ENCODE measurements around the gene RING1. TPM values are rescaled to one million over a fixed set of nuclear protein-coding genes. Genes with fewer than 3 reads are reported as not detected.

RING1 gene
- total RNA-seq, result 10 to 100 TPM; 10.9 to 20.6 (median 13.9) TPM

DNA sequence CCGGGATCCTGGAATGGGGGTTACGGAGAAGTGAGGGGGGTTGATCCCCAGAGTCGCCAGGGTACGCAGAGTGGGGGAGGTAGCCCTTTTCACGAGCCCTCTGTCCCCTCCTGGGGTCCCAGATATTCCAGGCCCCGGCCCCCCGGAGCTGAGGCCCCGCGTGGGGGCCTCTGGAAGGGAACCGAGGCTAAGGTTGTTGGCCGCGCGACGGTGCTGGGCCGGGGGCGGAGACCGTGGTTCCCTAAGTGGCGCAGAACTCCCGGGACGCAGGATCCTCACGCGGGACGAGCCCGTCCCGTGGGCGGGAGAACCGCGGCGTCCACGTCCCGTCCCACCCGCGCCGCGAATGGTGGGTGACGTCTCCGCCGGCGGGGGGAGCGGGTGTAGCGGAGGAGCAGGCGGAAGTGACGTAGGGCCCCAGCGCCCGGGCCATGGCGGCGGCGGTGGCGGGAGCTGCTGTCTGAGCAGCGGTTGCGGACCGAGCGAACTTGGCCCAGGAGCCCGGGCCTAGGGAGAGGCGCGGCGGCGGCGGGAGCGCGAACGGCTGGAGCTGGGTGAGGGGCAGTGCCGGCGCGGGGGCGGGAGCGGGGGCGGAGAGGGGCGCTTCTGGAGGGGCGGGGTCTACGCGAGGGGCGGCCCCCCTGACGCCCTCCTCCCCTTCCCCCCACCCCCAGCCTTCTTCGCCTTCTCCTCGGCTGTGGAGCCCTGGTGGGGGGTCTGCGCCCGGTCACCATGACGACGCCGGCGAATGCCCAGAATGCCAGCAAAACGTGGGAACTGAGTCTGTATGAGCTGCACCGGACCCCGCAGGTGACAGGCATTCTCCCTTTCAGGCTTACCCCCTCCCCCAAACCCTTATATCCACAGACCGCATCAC, at the start of gene RING1:
Gene RING1 (plus strand): TSS at position 410 of the 877 bp plus-strand sequence. CDS start 323 bp downstream, at position 733.
- Histone ChIP-seq H3K36me3 (peaks cover 4 to 38% (median 10%) of the 10 kb centered on the region in 3 donors), H3K27ac (peak within 1 kb of the TSS; percentile 96 to 98 (median 96)), H3K27me3 (peaks cover 0 to 5% (median 0%) of the 10 kb centered on the region in 4 donors), H3K4me3 (peak within 1 kb of the TSS; percentile 84 to 91 (median 86)), H3K4me1 (peaks cover 35 to 73% (median 36%) of the 10 kb centered on the region in 3 donors), H3K9me3 (no peaks in the 10 kb centered on the region)
- no peak for DNase-seq
- TF ChIP-seq, protein P1, sequence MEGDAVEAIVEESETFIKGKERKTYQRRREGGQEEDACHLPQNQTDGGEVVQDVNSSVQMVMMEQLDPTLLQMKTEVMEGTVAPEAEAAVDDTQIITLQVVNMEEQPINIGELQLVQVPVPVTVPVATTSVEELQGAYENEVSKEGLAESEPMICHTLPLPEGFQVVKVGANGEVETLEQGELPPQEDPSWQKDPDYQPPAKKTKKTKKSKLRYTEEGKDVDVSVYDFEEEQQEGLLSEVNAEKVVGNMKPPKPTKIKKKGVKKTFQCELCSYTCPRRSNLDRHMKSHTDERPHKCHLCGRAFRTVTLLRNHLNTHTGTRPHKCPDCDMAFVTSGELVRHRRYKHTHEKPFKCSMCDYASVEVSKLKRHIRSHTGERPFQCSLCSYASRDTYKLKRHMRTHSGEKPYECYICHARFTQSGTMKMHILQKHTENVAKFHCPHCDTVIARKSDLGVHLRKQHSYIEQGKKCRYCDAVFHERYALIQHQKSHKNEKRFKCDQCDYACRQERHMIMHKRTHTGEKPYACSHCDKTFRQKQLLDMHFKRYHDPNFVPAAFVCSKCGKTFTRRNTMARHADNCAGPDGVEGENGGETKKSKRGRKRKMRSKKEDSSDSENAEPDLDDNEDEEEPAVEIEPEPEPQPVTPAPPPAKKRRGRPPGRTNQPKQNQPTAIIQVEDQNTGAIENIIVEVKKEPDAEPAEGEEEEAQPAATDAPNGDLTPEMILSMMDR (IDR thresholded peaks at IDR 0.05), result peak in 1 of 6 experiments; percentile 3
- peak in 3 of 4 donors; percentile 97 to 99 (median 98) for TF ChIP-seq POLR2A (IDR thresholded peaks at IDR 0.05)
- 0 to 2% methylated on average over 5 to 11 of the region's 86 CpGs for WGBS, 2 donors
- intact Hi-C loops (cut with DNase I), result no loop called here

DNA sequence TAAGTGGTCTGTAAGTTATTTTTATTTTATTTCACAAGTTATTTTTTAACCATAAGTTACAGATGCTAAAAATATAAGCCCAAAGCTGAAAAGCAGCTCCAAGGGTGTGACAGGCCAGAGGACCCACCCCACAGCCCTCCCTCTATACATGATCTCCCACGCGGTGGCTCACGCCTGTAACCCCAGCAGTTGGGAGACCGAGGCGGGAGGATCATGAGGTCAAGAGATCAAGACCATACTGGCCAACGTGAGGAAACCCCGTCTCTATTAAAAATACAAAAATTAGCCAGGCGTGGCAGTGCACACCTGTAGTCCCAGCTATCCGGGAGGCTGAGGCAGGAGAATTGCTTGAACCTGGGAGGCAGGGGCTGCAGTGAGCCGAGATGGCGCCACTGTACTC, 48.2 kb upstream of the RING1 start:
- WGBS, 2 donors, result 84 to 93% methylated on average over 8 to 11 of the region's 11 CpGs
- Histone ChIP-seq H3K36me3 (no peaks in the 10 kb centered on the region), H3K4me1 (peaks cover 8 to 22% (median 13%) of the 10 kb centered on the region in 3 donors), H3K27ac (peak overlapping the region in 2 of 4 donors; percentile 77 to 78), H3K27me3 (no peaks in the 10 kb centered on the region), H3K9me3 (no peaks in the 10 kb centered on the region), H3K4me3 (no peak overlapping the region)
- DNase-seq, result no peak
- intact Hi-C loops (cut with DNase I), result loop anchor here (5.0 kb wide), 1 partner anchor 87 kb away; no protein-coding TSS in a partner anchor
- TF ChIP-seq, protein P1 (IDR thresholded peaks at IDR 0.05), result no peak
- TF ChIP-seq POLR2A (IDR thresholded peaks at IDR 0.05), result no peak

DNA sequence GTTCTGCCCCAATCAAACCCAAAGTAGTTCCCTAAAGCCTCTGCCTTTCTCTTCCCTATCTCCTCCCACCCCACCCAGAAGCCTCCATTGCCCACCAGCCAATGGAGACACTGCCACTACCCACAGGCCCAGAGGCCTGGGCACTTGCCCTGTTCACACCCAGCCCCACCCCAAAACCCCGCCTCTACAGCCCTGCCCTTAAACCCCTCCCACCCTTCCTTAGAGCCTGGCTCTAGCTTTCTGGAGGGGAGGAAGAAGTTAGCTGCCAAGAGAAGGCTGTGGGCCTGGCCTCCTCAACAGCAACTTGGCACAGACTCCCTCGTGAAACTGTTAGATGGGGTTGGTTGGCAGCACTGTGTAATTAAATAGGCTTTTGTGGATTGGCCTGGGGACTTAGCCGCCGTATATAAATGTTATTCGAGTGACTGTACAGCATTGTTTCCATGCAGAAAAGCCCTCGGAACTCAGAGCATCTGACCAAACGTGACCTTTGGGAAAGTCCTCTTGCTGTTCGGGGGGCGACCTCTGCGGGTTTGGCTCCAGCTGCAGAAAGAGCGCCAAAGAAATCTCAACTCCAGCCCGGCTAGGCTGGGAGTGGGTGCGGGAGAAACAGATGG, 47.5 kb upstream of the RING1 start:
- intact Hi-C loops (cut with DNase I), result loop anchor here (5.0 kb wide), 1 partner anchor 86 kb away; no protein-coding TSS in a partner anchor
- Histone ChIP-seq H3K36me3 (no peaks in the 10 kb centered on the region), H3K9me3 (no peaks in the 10 kb centered on the region), H3K27me3 (no peaks in the 10 kb centered on the region), H3K27ac (peak overlapping the region; percentile 74 to 78 (median 78)), H3K4me1 (peaks cover 8 to 22% (median 13%) of the 10 kb centered on the region in 3 donors), H3K4me3 (peak overlapping the region in 3 of 4 donors; percentile 56 to 68 (median 56))
- no peak for DNase-seq
- 2 to 13% methylated on average over 6 to 10 of the region's 13 CpGs for WGBS, 2 donors
- TF ChIP-seq, protein P1 (IDR thresholded peaks at IDR 0.05), result no peak
- TF ChIP-seq POLR2A (IDR thresholded peaks at IDR 0.05), result no peak

GRCh38 chr6:33161354-33162331, 46.7 kb upstream of the RING1 start:
- Histone ChIP-seq H3K9me3 (no peaks in the 10 kb centered on the region), H3K27ac (peak overlapping the region; percentile 74 to 78 (median 78)), H3K27me3 (no peaks in the 10 kb centered on the region), H3K4me1 (peaks cover 8 to 22% (median 13%) of the 10 kb centered on the region in 3 donors), H3K36me3 (no peaks in the 10 kb centered on the region), H3K4me3 (peak overlapping the region; percentile 40 to 68 (median 56))
- intact Hi-C loops (cut with DNase I), result loop anchor here (5.0 kb wide), 1 partner anchor 86 kb away; no protein-coding TSS in a partner anchor
- 11 to 40% methylated on average over 5 to 20 of the region's 58 CpGs for WGBS, 2 donors
- TF ChIP-seq POLR2A (IDR thresholded peaks at IDR 0.05), result no peak
- TF ChIP-seq, protein P1 (IDR thresholded peaks at IDR 0.05), result peak; percentile 89 to 95 (median 93)
- no peak for DNase-seq
